HG03060 (cell line): ENCODE results near the gene AARS2.

ENCODE experiments used
- ATAC-seq: cut with Tn5 transposase; IDR thresholded peaks from one replicate; pipeline ENCODE4 v1.9.1; 2021; ENCODE audit warnings: low read depth, moderate number of reproducible peaks; ENCODE audit not compliant: unreplicated experiment

AARS2 gene

GRCh38 chr6:44251576-44252524, 61.3 kb downstream of the AARS2 start:
- no peak for ATAC-seq

DNA sequence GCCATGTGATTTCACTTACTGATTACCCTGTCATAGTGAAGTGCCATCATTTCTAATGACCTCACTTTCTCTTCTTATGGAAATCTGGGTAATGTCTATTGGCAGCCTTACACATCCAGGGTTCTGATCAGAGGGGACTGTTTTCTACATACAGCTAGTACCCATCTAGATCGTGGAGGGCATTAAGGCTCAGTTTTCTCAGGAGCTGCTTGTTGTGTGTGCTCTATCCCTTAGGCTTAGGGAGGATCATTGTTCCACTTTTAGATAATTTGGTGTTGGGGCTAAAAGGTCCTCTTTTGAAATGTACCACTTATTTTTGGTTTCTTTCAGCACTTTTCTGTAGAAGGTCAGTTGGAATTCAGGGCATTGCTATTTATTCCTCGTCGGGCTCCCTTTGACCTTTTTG, 62.4 kb downstream of the AARS2 start:
- ATAC-seq, result no peak

DNA sequence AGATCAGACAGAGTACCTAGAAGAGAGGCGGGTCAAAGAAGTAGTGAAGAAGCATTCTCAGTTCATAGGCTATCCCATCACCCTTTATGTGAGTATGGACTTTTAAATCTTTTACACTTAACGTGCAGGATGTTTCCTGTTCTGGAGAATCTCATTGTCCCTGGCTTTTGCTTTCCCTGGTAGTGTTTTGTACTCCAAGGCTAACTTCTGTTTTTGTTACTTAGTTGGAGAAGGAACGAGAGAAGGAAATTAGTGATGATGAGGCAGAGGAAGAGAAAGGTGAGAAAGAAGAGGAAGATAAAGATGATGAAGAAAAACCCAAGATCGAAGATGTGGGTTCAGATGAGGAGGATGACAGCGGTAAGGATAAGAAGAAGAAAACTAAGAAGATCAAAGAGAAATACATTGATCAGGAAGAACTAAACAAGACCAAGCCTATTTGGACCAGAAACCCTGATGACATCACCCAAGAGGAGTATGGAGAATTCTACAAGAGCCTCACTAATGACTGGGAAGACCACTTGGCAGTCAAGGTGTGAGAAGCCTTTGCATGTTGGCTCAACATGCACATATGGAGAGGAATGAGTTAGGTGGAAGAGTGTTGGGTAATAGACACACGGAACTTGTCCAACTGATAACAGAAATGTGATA, 63.0 kb downstream of the AARS2 start:
- ATAC-seq, result no peak
